Right ventricle myocardium inferior (tissue), 1 donor: ENCODE measurements around the gene CCSER2. TPM values are rescaled to one million over a fixed set of nuclear protein-coding genes. Genes with fewer than 3 reads are reported as not detected.
"Not testable (repeated sequence)": the region's sequence is repeated elsewhere in the genome, so short reads cannot be mapped to it uniquely, and the experiment has no call there.

ENCODE experiments used
- ATAC-seq: fragments of 200-7000 bp; cut with Tn5 transposase; one replicate; pipeline ENCODE4 v1.9.1; 2020; ENCODE audit warnings: mild to moderate bottlenecking, moderate library complexity
- DNase-seq: peaks from one replicate; pipeline ENCODE4 v3.0.0; 2021; ENCODE audit errors: missing footprints
- intact Hi-C: fragments of 100-400 bp; cut with DNase I; formaldehyde crosslinking; loops from one replicate; pipeline ENCODE4 v1.11.0; 2022
- total RNA-seq: library from RNA; stranded (reverse); fragmentation: NEBNext Ultra II Directional; extraction: Animal tissue kit (Norgen Biotek cat#: 25700); gene quantifications from one replicate; pipeline ENCODE4 v1.2.1, GENCODE V29; 2021
- donor health status: DM: no; HTN: yes; CAD: no; lungs with severe emphysema.

Gene CCSER2
- total RNA-seq, 1 donor from 2014 or later = 163 TPM

DNA sequence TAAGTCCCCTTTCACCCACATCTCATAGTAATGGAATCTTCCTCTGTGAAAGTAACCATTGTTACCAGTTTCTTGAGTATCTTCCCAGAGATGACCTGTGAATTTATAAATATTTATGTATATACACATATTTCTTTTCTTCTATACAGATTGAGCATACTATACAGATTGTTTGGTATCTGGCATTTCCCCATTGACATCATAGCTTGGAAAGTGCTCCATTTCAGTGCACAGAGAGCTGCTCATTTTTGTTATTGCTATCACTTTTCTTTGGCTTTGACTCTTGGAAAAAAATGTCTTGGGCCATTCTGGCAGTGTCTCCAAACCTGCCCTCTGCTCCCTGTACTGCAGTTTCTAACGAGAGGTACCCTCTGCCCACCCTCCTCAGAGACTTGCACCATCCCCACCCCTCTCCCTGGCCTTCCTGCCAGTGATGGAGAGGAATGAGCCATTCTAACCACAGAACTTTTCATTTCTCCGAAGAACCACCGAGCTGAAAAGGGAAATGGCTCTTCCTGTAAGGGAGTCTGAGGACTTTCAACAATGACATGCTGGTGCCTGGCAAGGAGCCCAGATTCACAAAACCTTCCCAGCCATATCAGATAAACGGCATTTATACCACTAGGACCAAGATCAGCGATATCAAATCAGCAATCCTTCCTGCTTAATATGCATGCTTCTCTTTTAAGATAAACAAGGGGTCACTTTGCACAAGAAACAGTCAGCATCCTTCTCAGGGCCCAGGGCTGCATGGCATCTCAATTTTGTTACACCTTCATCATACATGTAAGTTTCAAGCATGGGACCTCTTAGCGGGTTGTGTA is 19.7 kb upstream of the CCSER2 start:
- intact Hi-C loops = no loop called here
- ATAC-seq (peak; percentile 37), DNase-seq (no peak)

- ATAC-seq (no peak), DNase-seq (no peak)
- intact Hi-C loops = no loop called here
Observed at GRCh38 chr10:84310470-84310869, 17.9 kb upstream of the CCSER2 start.

DNA sequence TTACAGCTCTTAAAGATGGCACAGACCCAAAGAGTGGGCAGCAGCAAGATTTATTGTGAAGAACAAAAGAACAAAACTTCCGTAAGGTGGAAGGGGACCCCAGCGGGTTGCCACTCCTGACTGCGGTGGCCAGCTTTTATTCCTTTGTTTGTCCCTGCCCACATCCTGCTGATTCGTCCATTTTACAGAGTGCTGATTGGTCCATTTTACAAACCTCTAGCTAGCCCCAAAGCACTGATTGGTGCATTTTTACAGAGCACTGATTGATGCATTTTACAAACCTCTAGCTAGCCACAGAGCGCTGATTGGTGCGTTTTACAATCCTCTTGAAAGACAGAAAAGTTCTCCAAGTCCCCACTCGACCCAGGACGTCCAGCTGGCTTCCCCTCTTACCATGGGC is 16.8 kb upstream of the CCSER2 start:
- intact Hi-C loops = no loop called here
- DNase-seq (no peak), ATAC-seq (no peak)

DNA sequence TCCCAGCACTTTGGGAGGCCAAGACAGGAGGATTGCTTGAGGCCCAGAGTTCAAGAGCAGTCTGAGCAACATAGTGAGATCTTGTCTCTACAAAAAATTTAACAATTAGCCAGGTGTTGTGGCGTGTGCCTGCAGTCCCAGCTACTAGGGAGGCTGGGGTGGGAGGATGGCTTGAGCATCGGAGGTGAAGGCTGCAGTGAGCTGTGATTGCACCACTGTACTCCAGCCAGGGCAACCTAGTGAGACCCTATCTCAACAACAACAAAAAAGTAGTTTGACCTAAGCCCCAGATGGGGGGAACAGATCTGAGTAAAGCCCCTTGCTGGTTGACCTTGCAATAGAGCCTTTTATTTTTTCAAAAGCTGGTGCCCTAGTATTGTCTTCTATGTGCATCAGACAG is 15.6 kb upstream of the CCSER2 start:
- intact Hi-C loops = no loop called here
- DNase-seq (no peak), ATAC-seq (no peak)

GRCh38 chr10:84314275-84314674 is 14.1 kb upstream of the CCSER2 start:
- no peak for DNase-seq
- intact Hi-C loops = no loop called here
- ATAC-seq = no peak

DNA sequence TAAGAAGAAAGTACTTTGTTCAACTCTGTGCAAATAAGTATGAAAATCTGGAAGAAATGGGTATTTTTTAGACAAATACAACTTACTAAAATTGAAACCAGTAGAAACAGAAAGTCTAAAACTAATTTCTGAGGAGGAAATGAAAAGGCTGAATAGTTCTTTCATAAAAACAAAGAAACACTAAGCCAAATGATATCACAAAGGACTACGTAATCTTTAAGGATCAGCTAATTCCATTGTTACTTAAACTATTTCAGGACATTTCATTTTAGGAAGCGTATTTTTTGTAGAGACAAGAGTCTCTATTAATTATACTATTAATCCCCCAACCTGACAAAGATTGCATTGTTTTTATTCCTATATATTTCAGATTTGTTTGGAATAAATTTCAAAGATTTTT is 11.2 kb upstream of the CCSER2 start:
- ATAC-seq (no peak), DNase-seq (no peak)
- intact Hi-C loops = no loop called here

- ATAC-seq (no peak), DNase-seq (no peak)
- intact Hi-C loops = loop anchor here (10.0 kb wide), 1 partner anchor 177 kb away; no protein-coding TSS in a partner anchor
Observed at GRCh38 chr10:84321902-84322301, 6.5 kb upstream of the CCSER2 start.

DNA sequence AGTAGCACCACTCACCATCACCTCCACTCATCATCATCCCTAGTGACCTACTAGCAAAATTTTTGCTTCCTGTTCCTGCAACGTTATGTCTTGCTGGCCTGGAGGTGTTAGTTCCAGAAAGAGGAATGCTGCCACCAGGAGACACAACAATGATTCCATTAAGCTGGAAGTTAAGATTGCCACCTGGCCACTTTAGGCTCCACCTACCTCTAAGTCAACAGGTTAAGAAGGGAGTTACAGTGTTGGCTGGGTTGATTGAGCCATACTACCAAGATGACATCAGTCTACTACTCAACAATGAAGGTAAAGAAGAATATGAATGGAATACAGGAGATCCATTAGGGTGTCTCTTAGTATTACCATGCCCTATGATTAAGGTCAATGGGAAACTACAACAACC is 4.8 kb upstream of the CCSER2 start:
- ATAC-seq, DNase-seq: not testable (repeated sequence)
- intact Hi-C loops = loop anchor here (10.0 kb wide), 1 partner anchor 179 kb away; no protein-coding TSS in a partner anchor

DNA sequence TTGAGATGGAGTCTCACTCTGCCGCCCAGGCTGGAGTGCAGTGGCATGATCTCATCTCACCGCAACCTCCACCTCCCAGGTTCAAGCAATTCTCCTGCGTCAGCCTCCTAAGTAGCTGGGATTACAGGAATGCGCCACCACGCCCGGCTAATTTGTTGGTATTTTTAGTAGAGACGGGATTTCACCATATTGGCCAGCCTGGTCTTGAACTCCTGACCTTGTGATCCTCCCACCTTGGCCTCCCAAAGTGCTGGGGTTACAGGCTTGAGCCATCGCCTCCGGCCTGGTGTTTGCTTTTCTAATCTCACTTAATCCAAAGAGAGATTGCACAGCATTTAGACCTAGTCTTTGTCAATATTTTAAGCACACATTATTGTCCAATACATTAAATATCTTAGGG is 1.4 kb upstream of the CCSER2 start:
- ATAC-seq, DNase-seq: not testable (repeated sequence)
- intact Hi-C loops = loop anchor here (10.0 kb wide), 1 partner anchor 182 kb away; no protein-coding TSS in a partner anchor

- ATAC-seq (no peak), DNase-seq (no peak)
- intact Hi-C loops = loop anchor here (10.0 kb wide), 1 partner anchor 184 kb away; no protein-coding TSS in a partner anchor
Observed at GRCh38 chr10:84329196-84329611, 815 bp downstream of the CCSER2 start.

DNA sequence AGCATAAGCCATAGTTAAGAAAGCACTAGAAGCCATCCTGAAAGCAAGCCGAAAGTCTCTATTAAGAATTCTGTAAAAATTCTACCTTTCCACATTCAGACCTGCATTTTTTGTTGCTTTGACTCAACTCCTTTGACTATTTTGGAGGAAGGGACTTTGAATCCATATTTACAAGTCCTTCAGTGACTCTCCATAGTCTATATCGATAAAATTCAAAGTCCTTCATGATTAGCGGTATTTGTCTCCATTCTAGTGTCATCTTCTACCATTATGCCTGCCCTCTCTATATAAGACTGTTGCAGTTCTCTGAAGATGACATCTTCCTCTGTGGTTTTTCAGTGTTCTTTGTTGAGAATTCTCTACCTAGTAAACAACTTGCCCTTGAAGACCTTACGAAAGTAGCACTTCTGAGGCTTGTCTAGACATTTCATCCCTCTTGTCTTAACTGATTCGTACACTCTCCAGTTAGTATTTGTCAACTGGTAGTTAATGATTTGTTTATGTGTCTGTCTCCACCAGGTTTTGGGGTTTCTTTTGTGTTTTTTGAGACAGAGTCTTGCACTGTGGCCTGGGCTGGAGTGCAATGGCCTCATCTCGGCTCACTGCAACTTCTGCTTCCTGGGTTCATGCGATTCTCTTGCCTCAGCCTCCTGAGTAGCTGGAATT is 1.7 kb downstream of the CCSER2 start:
- no peak for ATAC-seq
- DNase-seq = no peak
- intact Hi-C loops = loop anchor here (10.0 kb wide), 1 partner anchor 185 kb away; no protein-coding TSS in a partner anchor

- intact Hi-C loops = no loop called here
- ATAC-seq (no peak), DNase-seq (no peak)
Observed at GRCh38 chr10:84331091-84331490, 2.7 kb downstream of the CCSER2 start.

- no peak for ATAC-seq
- DNase-seq = no peak
- intact Hi-C loops = no loop called here
Observed at GRCh38 chr10:84333864-84334451, 5.6 kb downstream of the CCSER2 start.

- ATAC-seq (peak; percentile 84), DNase-seq (no peak)
- intact Hi-C loops = no loop called here
Observed at GRCh38 chr10:84334811-84335210, 6.4 kb downstream of the CCSER2 start.

DNA sequence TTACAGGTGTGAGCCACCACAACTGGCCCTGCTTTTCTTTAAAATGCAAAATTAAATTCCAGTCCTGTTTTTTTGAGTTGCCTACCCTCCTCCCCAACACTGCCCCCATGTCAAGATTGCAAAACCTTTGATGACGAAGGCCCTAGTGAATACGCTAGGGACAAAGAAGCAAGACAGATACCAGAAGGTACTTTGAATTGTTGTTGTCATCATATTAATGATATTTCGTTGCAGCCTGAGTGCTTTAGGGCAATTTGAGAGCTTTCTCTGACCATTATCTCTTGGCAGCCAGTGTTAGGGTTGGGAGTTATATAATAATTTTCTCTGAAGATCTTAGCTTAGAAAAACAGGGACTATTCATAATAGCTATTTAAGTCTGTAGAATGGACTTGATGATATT is 7.1 kb downstream of the CCSER2 start:
- intact Hi-C loops = no loop called here
- ATAC-seq = peak; percentile 79
- no peak for DNase-seq

DNA sequence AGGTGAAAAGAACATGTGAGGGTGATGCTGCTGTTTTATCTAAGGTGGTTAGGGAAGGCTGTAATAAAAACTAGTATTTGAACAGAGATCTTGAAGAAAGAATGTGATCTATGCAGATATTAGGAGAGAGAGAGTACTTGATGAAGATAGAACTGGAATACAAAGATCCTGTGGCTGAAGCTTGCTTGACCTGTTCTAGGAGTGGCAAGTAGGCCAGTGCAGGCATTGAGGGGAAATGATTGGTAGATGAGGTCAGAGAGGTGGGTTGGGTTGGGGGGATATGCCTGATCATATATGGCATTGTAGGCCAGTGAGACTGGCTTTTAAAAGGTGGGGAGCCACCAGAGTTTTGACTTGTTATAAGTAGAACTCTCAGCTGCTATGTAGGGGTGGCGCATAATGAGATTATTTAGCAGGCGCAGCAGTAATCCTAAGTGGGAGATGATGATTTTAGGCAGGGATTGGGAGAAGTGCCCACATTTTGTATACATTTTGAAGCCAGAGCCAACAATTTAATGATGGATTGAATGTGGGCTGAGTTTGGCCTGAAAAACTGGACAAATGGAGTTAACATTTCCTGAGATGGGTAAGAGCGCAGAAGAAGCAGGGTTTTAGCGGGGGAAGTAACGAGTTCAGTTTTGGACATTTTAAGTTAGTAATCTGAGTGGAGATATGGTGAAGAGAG is 8.2 kb downstream of the CCSER2 start:
- intact Hi-C loops = no loop called here
- ATAC-seq (no peak), DNase-seq (no peak)

- intact Hi-C loops = no loop called here
- ATAC-seq = no peak
- no peak for DNase-seq
Observed at GRCh38 chr10:84337199-84337598, 8.8 kb downstream of the CCSER2 start.

- DNase-seq (no peak), ATAC-seq (no peak)
- intact Hi-C loops = no loop called here
Observed at GRCh38 chr10:84339025-84339424, 10.6 kb downstream of the CCSER2 start.

DNA sequence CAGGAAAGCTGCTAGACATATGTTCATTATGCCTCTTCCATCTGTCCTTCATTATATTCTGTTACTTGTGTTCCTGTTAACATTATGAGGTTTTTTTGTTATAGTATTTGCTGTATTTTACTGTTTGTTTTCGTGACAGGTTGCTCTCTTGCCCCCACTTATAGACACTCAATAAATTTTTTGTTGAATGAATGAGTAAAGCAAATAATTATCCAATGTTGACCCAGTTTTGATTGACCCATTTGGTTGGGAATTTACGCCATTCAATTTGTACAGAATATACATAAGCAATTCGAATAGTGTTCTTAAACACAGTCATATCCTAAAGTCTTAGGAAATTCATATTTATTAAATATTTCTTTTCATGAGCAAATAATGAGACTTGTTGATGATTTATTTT is 11.8 kb downstream of the CCSER2 start:
- DNase-seq (no peak), ATAC-seq (no peak)
- intact Hi-C loops = no loop called here
